SK-N-MC (cell line): ENCODE data around the gene AKT3.

Experiments used
- DNase-seq: peaks from one replicate; pipeline ENCODE4 v3.0.0-alpha.2; 2011; ENCODE audit warnings: low read depth, low spot score
- H3K27ac ChIP-seq: fragments of 200-600 bp; sonication (generic); 2 replicates; pipeline ENCODE4 v1.5.1; 2016; ENCODE audit warnings: mixed run types
- H3K36me3 ChIP-seq: fragments of 200-600 bp; sonication (generic); 2 replicates; pipeline ENCODE4 v1.6.1; 2017; ENCODE audit warnings: antibody characterized with exemption, low read length, mixed read lengths; ENCODE audit not compliant: insufficient read depth
- H3K4me3 ChIP-seq: fragments of 200-600 bp; sonication (generic); 2 replicates; pipeline ENCODE4 v1.5.1; 2016
- H3K9ac ChIP-seq: fragments of 200-600 bp; sonication (generic); 2 replicates; pipeline ENCODE4 v1.8.0; 2017; ENCODE audit warnings: mixed run types, mixed read lengths; ENCODE audit not compliant: insufficient read length
- H3K9me3 ChIP-seq: fragments of 200-600 bp; sonication (generic); 2 replicates; pipeline ENCODE4 v1.6.1; 2017; ENCODE audit warnings: low read depth, mild to moderate bottlenecking, antibody characterized with exemption, low read length, moderate library complexity, mixed read lengths
- EZH2 ChIP-seq: fragments of 200-600 bp; sonication (generic); IDR thresholded peaks from one replicate; pipeline ENCODE4 v1.6.1; 2017; ENCODE audit warnings: antibody characterized with exemption
- FOXP2 ChIP-seq: optimal IDR thresholded peaks from 2 replicates; pipeline ENCODE3; 2011; ENCODE audit warnings: mild to moderate bottlenecking, moderate library complexity; ENCODE audit not compliant: insufficient read depth; ENCODE audit errors: extremely low read length, control extremely low read depth
- POLR2AphosphoS5 ChIP-seq: IDR thresholded peaks from 2 replicates; pipeline ENCODE4 v1.6.1; 2012; ENCODE audit warnings: mild to moderate bottlenecking, low read depth, low read length, borderline replicate concordance

AKT3 gene

DNA sequence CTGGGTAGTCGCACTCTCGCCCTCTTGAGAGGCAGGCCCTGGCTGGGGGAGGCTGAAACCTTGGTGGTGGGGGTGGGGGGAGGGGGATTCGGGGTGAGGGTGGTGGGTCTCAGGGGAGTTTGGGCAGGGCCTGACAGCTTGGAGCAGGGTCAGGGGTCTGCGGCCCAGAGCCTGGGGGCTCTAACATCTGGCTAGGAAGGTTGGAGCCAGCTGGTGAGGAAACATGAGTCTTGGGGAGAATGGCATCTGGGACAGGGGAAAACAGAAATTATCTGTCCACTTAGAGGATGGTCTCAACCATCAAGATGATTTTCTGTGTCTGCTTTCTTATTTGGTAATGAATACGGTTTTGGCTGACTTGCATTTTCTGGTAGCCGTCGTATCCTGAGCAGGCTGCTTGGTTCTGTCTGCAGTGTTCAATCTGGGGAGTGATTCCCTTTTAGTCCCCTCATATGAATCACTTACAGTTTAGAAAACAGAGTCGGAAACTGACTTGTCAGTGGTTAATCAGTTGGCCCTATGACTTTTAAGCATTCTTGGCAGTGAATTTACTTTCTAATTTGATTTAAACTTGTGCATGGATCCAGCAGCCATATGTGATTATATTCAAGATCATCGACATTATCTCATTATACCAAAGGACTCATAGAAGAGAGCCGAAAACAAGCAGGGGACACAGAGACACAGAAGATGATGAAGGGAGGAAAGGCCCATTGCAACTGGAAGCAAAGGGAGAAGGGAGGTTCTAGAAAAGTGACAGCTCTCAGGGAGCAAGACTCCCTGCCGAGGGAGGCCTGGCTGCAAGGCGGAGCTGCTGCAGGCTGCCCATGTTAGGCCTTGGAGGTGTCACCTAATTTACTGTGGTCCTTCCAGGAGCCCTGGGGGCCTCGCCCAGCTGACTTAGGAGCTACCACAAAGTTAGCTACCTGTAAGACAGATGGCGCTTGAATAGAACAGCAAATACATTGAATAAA lies 356.6 kb downstream of the AKT3 start:
- Histone ChIP-seq H3K27ac (no peak overlapping the region), H3K9ac (no peak overlapping the region), H3K36me3 (no peaks in the 10 kb centered on the region), H3K4me3 (no peak overlapping the region), H3K9me3 (no peaks in the 10 kb centered on the region)
- TF ChIP-seq EZH2 (no peak), POLR2AphosphoS5 (no peak), FOXP2 (no peak)
- DNase-seq = no peak

DNA sequence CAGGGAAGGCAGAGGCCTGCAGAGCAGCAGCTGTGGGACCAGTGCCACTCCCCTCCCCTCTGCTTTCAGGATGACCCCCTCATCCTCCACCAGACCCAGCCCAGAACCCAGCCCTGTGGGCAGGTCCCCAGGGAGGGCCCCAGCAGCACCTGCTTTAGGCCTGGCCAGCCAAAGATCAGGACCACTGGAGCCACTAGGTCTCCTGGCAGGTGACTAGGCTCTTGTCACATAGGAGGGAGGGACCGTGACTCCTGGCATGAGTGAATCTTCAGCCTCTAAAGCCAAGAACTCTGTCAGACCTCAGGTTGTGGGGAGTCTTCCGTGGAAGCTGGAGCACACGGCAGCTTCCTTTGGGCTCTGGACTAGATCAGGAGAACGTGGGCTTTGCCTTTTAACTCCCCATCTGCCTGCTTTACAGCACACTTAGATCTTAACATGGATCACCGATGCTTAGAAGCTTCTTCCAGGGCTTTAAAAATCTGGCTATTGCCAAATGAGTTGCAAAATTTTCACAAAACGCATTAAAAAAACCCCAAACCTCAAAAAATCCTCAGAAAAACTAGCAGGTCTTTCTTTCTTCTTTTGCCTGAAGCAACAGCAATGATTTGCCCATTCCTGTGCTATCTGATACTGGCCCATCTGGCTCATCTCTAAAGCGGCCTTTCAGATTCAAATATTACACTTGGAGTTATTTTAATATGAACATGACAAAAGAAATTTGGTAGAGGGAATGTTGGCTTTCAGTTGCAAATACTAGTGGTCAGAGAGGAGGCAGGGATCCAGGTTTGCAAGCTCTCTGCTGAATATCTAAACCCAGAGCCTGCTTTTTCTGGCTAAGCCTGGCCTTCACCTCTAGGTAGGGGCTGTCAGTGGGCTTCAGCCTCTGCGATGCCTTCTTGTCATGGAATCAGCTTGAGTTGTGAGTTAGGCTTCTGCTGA lies 359.0 kb downstream of the AKT3 start:
- H3K27ac ChIP-seq = no peak overlapping the region
- DNase-seq = no peak
- H3K4me3 ChIP-seq = no peak overlapping the region
- H3K9ac ChIP-seq = no peak overlapping the region
- H3K9me3 ChIP-seq = no peaks in the 10 kb centered on the region
- TF ChIP-seq FOXP2 = no peak
- TF ChIP-seq POLR2AphosphoS5 = no peak
- no peak for TF ChIP-seq EZH2
- H3K36me3 ChIP-seq = no peaks in the 10 kb centered on the region

DNA sequence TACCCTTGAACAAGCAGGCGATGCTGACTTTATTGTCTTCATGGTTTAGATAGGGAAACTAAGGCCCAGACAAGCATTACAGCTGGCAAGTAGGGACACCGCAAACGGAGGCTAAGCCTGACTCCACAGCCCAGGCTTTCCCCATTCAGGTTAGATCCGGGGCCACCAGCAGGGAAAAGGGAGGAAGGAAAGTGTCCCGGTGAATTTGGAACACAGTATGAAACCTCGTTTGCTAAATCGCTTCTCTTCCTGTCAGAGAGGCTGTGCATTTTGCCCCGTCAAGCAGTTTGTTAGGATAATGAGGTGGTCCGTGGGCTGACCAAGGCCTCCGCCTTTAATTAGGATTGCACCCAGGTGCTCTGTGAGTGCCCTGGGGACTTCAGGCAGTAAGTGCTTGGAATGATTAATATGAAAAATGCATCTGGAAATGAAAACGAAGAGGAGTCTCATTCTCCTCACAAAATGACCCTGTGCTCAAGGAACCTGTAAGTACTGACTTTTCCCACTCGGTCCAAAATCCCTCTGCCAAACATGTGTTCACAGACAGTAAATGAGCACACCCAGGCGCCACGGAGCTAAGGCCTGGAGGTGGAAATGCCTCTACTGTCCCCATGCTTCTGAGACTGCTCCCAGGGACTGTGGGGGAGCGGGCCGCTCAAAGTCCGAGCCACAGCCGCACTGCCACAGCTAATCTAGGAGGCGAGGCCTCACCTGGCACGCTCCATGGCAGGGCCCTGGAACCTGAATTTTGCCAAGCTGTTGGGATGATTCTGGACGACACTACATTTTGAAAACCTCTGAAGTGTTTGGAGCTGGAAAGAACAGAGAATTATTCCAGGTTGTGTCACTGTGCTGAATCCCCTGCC lies 360.1 kb downstream of the AKT3 start:
- Histone ChIP-seq H3K27ac (no peak overlapping the region), H3K36me3 (no peaks in the 10 kb centered on the region), H3K9me3 (no peaks in the 10 kb centered on the region), H3K9ac (no peak overlapping the region), H3K4me3 (no peak overlapping the region)
- DNase-seq = no peak
- no peak for TF ChIP-seq EZH2
- no peak for TF ChIP-seq FOXP2
- no peak for TF ChIP-seq POLR2AphosphoS5

DNA sequence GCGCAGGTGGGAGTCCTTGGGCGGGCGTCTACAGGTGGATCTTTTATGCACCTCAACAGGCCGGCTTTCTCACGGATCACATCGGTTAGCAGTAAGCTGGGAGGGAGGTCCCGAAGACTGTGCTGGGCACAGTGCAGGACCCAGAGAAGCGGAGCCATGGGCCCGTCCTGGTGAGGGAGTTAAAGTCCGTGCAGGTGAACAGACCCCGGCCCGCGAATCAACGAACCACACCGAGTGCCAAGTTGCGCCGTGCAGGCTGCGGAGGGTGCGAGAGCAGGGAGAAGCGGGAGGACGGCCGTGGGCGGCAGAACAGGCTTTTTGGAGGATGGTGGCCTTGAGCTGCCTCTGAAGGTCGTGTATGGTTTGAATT lies 360.9 kb downstream of the AKT3 start:
- Histone ChIP-seq H3K9ac (no peak overlapping the region), H3K9me3 (no peaks in the 10 kb centered on the region), H3K27ac (no peak overlapping the region), H3K4me3 (no peak overlapping the region), H3K36me3 (no peaks in the 10 kb centered on the region)
- DNase-seq = no peak
- TF ChIP-seq POLR2AphosphoS5 (no peak), EZH2 (no peak), FOXP2 (no peak)

DNA sequence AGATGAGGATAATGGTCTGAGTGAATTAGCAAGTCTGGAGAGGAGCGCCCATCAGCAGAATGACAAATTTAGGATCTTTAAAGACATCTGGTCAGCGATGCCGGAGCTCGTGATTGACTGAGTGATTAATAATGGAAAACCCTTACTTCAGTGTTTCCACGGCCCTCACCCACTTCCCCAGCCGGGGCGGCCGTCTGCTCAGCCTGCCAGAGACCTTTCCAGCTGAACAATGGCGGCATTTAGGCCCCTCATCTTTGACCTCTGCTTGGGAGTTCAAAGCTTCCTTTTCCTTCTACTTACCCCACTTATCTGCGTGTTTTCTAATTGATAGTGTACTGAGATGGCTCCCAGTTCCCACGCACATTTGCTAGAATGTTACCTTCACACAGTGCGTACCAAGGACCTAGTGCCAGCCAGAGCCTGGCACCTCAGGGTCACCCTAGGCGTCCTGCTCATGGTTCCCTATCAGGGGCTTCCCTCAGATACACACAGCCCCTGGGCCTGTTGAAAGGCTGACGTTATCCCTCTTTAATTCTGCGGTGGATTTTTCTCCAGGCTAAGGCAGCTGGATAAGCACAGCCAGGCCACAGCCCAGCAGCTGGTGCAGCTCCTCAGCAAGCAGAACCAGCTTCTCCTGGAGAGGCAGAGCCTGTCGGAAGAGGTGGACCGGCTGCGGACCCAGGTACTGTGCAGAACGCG lies 361.4 kb downstream of the AKT3 start:
- Histone ChIP-seq H3K9me3 (no peaks in the 10 kb centered on the region), H3K36me3 (no peaks in the 10 kb centered on the region), H3K9ac (no peak overlapping the region), H3K4me3 (no peak overlapping the region), H3K27ac (no peak overlapping the region)
- DNase-seq = no peak
- TF ChIP-seq POLR2AphosphoS5 (no peak), EZH2 (no peak), FOXP2 (no peak)

DNA sequence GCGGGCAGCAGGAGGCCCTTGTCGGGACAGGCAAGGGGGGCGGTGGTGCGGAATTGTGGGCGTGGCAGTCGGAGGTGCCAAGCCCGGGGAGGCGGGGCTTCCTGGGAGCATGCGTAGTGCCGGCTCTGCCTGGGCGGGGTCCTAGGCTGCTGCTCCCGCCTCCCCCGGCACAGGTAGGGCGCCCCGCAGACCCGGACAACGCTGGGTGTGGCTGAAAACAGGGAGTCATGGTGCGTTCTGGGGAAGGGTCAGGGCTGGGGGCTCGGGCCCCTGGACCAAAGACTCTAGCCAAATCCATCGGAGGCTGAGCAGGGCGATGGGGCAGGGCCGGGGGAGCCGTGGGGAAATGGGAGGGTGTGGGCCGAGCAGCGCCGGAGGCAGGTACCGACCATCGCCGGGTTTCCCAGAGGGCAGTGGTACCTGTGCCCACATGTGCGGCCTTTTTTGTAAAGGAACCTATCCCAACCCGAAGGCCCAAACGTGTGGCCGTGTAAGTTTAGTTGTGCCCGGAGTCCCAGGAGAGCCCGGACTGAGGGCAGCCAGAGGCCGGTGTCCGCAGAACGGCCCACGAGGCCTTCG lies 362.3 kb downstream of the AKT3 start:
- TF ChIP-seq POLR2AphosphoS5 (no peak), EZH2 (no peak), FOXP2 (no peak)
- no peak for DNase-seq
- no peak overlapping the region for H3K27ac ChIP-seq
- H3K9ac ChIP-seq = no peak overlapping the region
- no peaks in the 10 kb centered on the region for H3K9me3 ChIP-seq
- H3K4me3 ChIP-seq = no peak overlapping the region
- H3K36me3 ChIP-seq = no peaks in the 10 kb centered on the region

DNA sequence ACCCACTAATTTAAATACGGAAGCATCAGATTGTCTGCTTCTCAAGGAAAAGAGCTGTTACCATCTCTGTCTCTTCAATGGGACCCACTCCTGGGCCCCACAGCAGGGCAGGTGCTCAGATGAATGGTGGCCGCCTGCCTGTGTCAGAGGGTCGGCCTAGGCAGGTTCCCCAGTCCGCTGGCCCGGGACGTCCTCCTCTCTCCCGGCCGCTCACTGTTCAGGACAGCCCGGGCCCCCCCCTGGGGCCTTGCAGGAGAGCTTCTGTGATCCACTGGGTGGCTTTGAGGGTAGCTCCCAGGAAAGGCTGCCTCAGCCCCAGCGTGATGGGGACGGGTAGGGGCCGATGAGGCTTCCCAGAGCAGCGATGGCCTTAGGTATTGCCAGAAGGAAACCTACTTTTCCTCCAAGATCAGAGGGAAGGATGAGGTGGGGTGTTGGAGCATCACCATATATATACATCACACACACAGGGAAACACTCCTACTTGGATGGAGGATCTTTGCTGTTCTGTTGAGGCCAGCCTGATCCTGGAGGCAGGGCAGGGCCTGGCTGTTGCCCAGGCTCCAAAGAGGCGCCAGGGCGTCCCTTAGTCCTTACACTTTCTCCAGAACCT lies 362.9 kb downstream of the AKT3 start:
- Histone ChIP-seq H3K9ac (no peak overlapping the region), H3K27ac (no peak overlapping the region), H3K36me3 (no peaks in the 10 kb centered on the region), H3K4me3 (no peak overlapping the region), H3K9me3 (no peaks in the 10 kb centered on the region)
- no peak for TF ChIP-seq POLR2AphosphoS5
- no peak for DNase-seq

DNA sequence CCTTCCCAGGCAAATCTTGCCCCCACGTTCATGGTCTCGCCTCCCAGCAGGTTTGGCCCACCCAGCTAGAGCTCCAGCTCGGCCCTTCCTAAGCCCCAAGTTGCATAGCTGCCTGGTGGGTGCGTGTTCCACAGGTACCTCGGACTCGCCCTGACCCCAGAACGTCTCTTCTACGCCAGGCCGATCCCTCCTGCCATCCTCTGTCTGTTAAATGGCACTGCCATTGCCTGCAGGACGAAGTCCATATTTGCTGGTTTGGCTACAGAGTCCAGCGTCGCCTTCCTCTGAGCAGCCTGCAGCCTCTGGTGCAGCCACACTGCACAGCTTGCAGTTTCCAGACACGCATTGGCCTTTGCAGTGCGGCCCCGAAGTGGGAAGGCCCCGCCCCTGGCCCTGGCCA lies 366.1 kb downstream of the AKT3 start:
- H3K9me3 ChIP-seq = no peaks in the 10 kb centered on the region
- no peak overlapping the region for H3K27ac ChIP-seq
- no peak overlapping the region for H3K9ac ChIP-seq
- H3K36me3 ChIP-seq = no peaks in the 10 kb centered on the region
- H3K4me3 ChIP-seq = no peak overlapping the region
- no peak for DNase-seq
- TF ChIP-seq POLR2AphosphoS5 (no peak), FOXP2 (no peak)
